GM12801 (cell line): ENCODE measurements around the gene ABCA9.

ENCODE experiments used
- TF ChIP-seq, protein P1 (sequence below): IDR thresholded peaks from one replicate; pipeline ENCODE4 v1.5.1; 2011; ENCODE audit warnings: control low read depth; ENCODE audit not compliant: insufficient read length; ENCODE audit errors: extremely low read depth

ABCA9 gene

GRCh38 chr17:68969101-68969500, 91.6 kb downstream of the ABCA9 start:
- TF ChIP-seq, protein P1, sequence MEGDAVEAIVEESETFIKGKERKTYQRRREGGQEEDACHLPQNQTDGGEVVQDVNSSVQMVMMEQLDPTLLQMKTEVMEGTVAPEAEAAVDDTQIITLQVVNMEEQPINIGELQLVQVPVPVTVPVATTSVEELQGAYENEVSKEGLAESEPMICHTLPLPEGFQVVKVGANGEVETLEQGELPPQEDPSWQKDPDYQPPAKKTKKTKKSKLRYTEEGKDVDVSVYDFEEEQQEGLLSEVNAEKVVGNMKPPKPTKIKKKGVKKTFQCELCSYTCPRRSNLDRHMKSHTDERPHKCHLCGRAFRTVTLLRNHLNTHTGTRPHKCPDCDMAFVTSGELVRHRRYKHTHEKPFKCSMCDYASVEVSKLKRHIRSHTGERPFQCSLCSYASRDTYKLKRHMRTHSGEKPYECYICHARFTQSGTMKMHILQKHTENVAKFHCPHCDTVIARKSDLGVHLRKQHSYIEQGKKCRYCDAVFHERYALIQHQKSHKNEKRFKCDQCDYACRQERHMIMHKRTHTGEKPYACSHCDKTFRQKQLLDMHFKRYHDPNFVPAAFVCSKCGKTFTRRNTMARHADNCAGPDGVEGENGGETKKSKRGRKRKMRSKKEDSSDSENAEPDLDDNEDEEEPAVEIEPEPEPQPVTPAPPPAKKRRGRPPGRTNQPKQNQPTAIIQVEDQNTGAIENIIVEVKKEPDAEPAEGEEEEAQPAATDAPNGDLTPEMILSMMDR, result no peak

- TF ChIP-seq, protein P1, result no peak
Observed at GRCh38 chr17:68963958-68964357, 96.8 kb downstream of the ABCA9 start.

GRCh38 chr17:68961214-68961882, 99.4 kb downstream of the ABCA9 start:
- TF ChIP-seq, protein P1, result no peak

DNA sequence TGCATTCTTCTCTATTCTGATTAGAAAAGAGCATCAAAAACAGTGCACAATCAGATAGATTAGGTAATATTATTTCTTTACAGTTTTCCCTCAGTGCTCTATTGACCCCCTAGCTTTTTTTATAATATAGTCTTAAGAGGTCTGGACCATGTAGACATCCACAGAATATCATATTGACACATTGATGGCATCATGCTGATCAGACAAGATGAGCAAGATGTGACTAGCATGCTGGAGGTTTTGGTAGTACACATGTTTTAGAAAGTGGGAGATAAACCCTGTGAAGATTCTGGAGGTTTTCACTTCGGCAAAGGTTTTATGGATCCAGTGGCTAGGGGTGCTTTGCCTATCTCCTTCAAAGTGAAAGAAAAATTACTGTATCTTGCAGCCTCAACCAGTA, 102.8 kb downstream of the ABCA9 start:
- TF ChIP-seq, protein P1, result no peak

GRCh38 chr17:68955181-68955841, 105.4 kb downstream of the ABCA9 start, which contains the start of gene ABCA8:
TSS of gene ABCA8 (minus strand) at chr17:68955392. CDS start at chr17:68942034, 13,358 bp downstream.
- TF ChIP-seq, protein P1, result no peak

- TF ChIP-seq, protein P1, result no peak
Observed at GRCh38 chr17:68954146-68954896, 106.4 kb downstream of the ABCA9 start.

DNA sequence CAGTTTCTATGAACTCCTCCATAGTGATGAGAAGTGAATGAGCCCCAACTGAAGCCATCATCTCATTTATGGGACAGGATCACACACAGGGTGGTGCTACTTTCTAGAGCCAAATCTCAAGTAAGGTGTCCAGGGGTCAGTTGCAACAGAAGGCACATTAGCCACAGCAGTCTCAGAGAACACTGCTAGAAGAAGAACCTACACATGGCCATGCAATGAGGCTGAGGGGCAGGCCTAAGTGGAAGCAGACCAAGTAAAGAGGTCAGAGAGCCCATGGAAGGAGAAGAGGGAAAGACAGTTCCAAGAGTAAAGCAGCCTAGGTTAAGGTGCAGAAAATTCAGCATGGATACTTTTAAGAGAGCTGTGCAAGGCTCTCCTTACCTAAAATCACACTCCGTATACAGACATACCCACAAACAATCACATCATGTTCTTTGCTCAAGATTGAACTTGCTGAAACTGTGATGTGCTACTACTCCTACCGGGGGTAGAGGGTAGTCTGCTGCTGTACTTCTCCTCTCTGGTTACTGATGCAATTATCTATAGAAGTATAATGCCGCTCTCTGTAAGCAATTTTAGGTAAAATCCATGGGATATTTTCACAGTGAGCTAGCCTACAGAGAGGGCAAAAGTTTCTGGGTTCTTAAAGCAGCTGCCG, 107.3 kb downstream of the ABCA9 start:
- TF ChIP-seq, protein P1, result no peak
